Measurements from ENCODE around the gene GIMAP5. TPM values are rescaled to one million over a fixed set of nuclear protein-coding genes. Genes with fewer than 3 reads are reported as not detected.

Gene GIMAP5
- total and polyA plus RNA-seq, 9 of the 15 experiments (the other 6 are each of a cell fraction or from before 2014, with no cell fraction given): 0.35 TPM; not detected in 8

DNA sequence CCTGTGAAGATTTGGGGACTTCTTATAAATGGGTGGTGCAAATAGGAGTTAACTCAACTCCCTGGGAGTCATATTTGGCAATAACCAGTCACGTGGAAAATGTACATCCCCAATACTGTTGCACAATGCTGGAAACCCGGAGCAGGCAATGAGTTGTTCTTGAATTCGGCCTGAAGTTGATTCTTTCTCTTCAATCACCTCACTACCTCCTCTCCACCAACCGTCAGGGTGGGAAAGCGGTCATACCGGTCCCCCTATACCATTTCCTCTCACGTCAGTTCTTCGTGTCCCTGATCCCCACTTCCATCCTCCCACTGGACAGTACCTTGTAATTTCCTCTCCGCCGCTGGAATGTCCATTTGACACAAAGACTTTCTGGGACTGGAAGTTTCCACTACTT, 2.8 kb downstream of the GIMAP5 start:
- FAIRE-seq (no peak), DNase-seq (ENCODE audit: extremely low read depth in 1 of 4, low spot score in 3 of 4) (no peak), ATAC-seq (no peak)
- Histone ChIP-seq H3K9ac (ENCODE audit: insufficient read depth in 1 of 2, low read depth in 2 of 2, low read length in 2 of 2) (no peak overlapping the region), H3K27ac (ENCODE audit: extremely low read depth, low read depth, low read length) (no peak overlapping the region), H3K36me3 (ENCODE audit: control insufficient read depth, insufficient read depth, low read length) (no peaks in the 10 kb centered on the region), H3K9me3 (replicated peaks; ENCODE audit: control insufficient read depth, insufficient read depth, low read depth, low read length) (no peaks in the 10 kb centered on the region), H3K9me1 (ENCODE audit: control insufficient read depth, insufficient read depth, low read length) (no peaks in the 10 kb centered on the region), H3K4me1 (replicated peaks in 1 of 2; ENCODE audit: control insufficient read depth in 2 of 2, insufficient read depth in 2 of 2, low read length in 2 of 2) (no peaks in the 10 kb centered on the region; a peak in 1 of 5 replicates), H2AFZ (ENCODE audit: low read depth, low read length) (no peak overlapping the region), H4K20me1 (replicated peaks; ENCODE audit: control insufficient read depth, insufficient read depth, low read length) (no peaks in the 10 kb centered on the region), H3K79me2 (ENCODE audit: control insufficient read depth, insufficient read depth, low read length) (no peaks in the 10 kb centered on the region), H3K4me3 (no peak overlapping the region), H3K27me3 (ENCODE audit: control insufficient read depth in 2 of 2, insufficient read depth in 2 of 2, low read length in 2 of 2) (peaks cover 7 to 34% of the 10 kb centered on the region in 2 experiments; a peak in 2 of 5 replicates), H3K4me2 (ENCODE audit: insufficient read depth, low read length) (no peak overlapping the region)
- ChIA-PET CTCF (ENCODE audit: low intra/inter-chr PET ratio) (no interaction called here), POLR2A (interaction anchor here (0.7 kb wide), 1 partner anchor 10 kb away, joined by 3 read pairs; no protein-coding TSS in a partner anchor)
- BruUV-seq (replicated peaks): no TSS peak
- intact Hi-C loops (cut with micrococcal nuclease): no loop called here
- WGBS (ENCODE audit: insufficient coverage, low coverage, missing lambda C conversion rate): under 1% methylated on average over 10 of the region's 10 CpGs
- in situ Hi-C loops (cut with MboI): no loop called here
- TF ChIP-seq TCF7 (IDR thresholded peaks at IDR 0.05; ENCODE audit: borderline replicate concordance): no peak
- peak; percentile 43; the same call in 1 of the 2 replicates for TF ChIP-seq CEBPB (tag; IDR thresholded peaks at IDR 0.05)
- no peak for TF ChIP-seq MYBL2 (IDR thresholded peaks at IDR 0.05; ENCODE audit: low read depth)
- TF ChIP-seq MYBL2 (CRISPR knock-in tag; IDR thresholded peaks at IDR 0.05; ENCODE audit: borderline replicate concordance): no peak
- no peak for TF ChIP-seq HMG20B (CRISPR knock-in tag; IDR thresholded peaks at IDR 0.05)
- TF ChIP-seq ZBTB7A (IDR thresholded peaks at IDR 0.05; ENCODE audit: borderline replicate concordance, control insufficient read depth, low read depth, low read length): no peak
- TF ChIP-seq MCM3 (IDR thresholded peaks at IDR 0.05): no peak
- no peak for TF ChIP-seq CXXC5 (CRISPR knock-in tag; IDR thresholded peaks at IDR 0.05)
- TF ChIP-seq ZNF76 (CRISPR knock-in tag; IDR thresholded peaks at IDR 0.05; ENCODE audit: borderline replicate concordance): no peak
- TF ChIP-seq CEBPG (CRISPR knock-in tag; IDR thresholded peaks at IDR 0.05): no peak
- TF ChIP-seq CEBPG (tag; conservative IDR thresholded peaks at IDR 0.05 in 1 of 2, IDR thresholded peaks at IDR 0.05 in 1 of 2): peak in 1 of 2 experiments; percentile 59; a peak in 2 of 4 replicates

Data from K562 (cell line).